ENCODE measurements around the gene FASTK.
"Not testable (repeated sequence)": the region's sequence is repeated elsewhere in the genome, so short reads cannot be mapped to it uniquely, and the experiment has no call there.

FASTK gene

DNA sequence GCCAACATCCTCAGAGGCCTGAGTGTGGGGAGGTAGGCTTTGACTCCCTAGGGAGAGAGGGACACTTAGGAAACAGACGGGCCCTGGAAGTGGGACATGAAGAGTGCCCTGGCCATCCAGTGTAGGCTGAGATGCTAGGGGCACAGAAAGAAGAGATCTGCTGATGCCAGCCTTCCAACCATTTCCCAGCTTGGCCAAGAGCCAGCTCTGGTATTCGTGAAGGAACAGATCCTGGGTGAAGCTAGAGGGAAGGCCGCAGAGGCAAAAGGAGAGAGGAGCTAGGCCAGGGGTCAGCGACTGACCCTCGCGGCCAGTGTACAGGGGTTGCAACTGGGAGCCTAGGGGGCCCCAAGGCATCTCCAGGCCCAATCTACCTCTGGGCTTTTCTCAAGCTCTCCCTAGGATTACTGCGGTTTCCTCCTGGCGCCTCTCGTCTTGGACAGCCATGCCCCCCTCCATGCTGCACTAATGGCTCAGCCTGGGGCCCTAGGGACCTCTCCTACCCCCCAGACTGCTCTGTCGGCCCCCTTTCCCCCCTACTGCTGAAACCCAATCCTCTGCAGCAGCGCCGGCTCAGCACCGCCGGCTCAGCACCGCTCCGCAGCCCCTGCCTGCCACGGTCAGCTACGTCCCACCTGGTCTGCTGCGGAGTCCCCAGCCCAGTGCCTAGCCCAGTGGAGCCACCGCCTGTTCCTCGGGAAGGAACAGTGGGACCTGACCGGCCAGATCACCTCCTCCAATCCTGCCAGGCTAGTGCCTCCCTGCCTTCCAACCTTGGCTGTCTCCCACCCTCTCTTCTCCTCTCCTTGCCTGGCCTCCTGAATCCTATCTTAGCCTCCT lies 32.4 kb downstream of the FASTK start, which contains the start of gene ASIC3:
Gene ASIC3, plus strand, starts transcription at position 556 of the 840 bp plus-strand sequence. CDS start 355 bp downstream, outside the sequence.
- Mint-ChIP-seq H3K9me3 (no peaks in the 10 kb centered on the region), H3K27ac (peak within 1 kb of the TSS in 2 of 3 experiments; percentile 8 to 32), H3K36me3 (ENCODE audit: low read depth) (no peaks in the 10 kb centered on the region), H3K27me3 (ENCODE audit: low read depth) (peaks cover 16% of the 10 kb centered on the region), H3K4me1 (peaks cover 10% of the 10 kb centered on the region), H3K4me3 (no peak within 1 kb of the TSS)
- TF ChIP-seq, protein P1, sequence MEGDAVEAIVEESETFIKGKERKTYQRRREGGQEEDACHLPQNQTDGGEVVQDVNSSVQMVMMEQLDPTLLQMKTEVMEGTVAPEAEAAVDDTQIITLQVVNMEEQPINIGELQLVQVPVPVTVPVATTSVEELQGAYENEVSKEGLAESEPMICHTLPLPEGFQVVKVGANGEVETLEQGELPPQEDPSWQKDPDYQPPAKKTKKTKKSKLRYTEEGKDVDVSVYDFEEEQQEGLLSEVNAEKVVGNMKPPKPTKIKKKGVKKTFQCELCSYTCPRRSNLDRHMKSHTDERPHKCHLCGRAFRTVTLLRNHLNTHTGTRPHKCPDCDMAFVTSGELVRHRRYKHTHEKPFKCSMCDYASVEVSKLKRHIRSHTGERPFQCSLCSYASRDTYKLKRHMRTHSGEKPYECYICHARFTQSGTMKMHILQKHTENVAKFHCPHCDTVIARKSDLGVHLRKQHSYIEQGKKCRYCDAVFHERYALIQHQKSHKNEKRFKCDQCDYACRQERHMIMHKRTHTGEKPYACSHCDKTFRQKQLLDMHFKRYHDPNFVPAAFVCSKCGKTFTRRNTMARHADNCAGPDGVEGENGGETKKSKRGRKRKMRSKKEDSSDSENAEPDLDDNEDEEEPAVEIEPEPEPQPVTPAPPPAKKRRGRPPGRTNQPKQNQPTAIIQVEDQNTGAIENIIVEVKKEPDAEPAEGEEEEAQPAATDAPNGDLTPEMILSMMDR (IDR thresholded peaks at IDR 0.05; ENCODE audit: unreplicated experiment in 3 of 3): no peak

DNA sequence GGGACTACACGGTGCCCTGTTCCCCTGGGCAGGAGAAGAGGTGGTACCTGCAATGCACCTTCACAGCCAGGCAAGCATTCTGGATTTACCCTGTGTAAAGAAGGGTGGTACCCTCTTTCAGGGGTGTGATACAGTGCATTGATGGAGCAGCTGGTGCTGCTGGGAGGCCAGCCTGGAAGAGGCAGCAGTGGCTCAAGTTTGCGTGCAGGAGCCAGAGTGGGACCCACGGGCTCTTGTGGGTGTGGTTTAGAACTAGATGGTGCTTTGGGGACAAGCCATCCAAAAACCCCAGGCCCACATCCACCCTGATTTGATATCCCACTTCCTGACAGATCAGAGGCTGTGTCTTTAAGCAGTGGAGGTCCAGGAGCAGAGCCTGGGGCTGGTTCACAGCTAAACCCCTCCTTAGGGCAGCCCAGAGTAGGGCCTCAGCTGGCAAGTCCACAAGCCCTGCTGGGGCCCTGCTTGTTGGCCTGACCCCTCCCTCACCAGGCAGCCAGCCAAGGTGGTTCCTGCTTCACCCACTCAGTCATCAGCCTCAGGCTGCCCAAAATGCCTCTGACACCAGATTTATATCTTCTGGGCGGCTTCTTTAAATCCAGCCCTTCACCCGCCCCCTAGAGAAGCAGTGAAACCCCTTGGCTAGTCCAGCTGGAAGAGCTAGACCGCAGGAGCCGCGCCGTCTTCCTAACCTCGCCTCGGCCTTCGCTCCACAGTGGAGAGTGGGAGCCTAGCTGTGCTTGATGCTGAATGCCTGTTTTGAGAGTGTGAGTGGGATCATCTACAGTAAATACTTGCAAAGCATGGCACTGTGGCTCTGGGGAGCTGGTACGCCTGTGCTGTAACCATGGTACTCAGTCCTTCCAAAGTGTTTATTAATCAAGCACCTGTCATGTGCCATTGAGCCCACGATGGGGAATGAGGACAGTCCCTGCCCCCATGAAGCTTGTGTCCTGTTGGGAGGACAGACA lies 33.7 kb downstream of the FASTK start:
- TF ChIP-seq, protein P1 (IDR thresholded peaks at IDR 0.05; ENCODE audit: unreplicated experiment in 3 of 3): no peak

DNA sequence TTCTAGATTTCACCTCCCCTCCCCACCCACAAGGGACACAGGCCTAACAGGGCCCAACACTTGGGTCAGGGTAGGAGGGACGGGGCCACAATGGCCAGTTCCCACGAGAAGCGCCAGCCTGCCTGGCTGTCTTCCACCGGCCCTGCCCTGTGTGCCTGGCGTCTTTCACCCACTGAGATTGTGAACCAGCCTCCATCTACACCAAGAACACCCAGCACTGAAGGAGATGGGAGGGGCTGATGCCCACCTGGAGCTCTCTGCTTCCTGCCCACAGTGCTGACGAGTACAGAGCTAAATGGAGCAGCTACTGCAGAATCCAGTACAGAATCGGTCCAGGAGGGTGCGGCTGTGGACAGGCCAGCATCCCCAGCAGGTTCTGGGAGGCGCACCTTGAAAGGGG lies 34.6 kb downstream of the FASTK start:
- Mint-ChIP-seq H3K4me3 (no peak overlapping the region), H3K36me3 (ENCODE audit: low read depth) (no peaks in the 10 kb centered on the region), H3K27me3 (ENCODE audit: low read depth) (peaks cover 16% of the 10 kb centered on the region), H3K9me3 (no peaks in the 10 kb centered on the region), H3K4me1 (peaks cover 13% of the 10 kb centered on the region), H3K27ac (no peak overlapping the region)
- TF ChIP-seq, protein P1 (IDR thresholded peaks at IDR 0.05; ENCODE audit: unreplicated experiment in 3 of 3): no peak

More for the DNA sequence above, 33.7 kb downstream of the FASTK start:
- no peaks in the 10 kb centered on the region for H3K36me3 Mint-ChIP-seq (ENCODE audit: low read depth)
- H3K4me1 Mint-ChIP-seq: peaks cover 10% of the 10 kb centered on the region
- H3K9me3 Mint-ChIP-seq: no peaks in the 10 kb centered on the region
- peaks cover 16% of the 10 kb centered on the region for H3K27me3 Mint-ChIP-seq (ENCODE audit: low read depth)
- H3K27ac Mint-ChIP-seq: peak overlapping the region in 2 of 3 experiments; percentile 8 to 32
- H3K4me3 Mint-ChIP-seq: no peak overlapping the region

DNA sequence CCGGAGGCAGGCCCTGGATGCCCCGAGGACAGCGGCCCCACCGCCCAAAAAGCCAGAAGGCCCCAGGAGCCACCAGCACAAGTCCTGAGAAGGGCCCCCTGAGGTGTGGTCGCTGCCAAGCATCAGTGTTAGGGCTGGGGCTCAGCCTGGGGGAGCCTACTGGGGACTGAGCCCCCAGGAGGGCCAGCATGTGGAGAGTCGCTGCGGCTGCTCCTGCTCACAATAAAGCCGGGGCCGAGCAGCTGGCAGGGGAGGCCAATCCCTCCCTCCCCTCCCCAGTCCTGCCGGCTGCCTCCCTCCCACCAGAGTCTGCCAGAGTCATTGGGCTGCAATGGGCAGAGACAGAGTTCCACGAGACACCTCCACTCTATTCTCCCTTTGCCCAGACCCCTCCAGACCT lies 35.3 kb downstream of the FASTK start:
- H3K4me1 Mint-ChIP-seq: peaks cover 13% of the 10 kb centered on the region
- TF ChIP-seq, protein P1 (IDR thresholded peaks at IDR 0.05; ENCODE audit: unreplicated experiment in 3 of 3): no peak
- H3K4me3 Mint-ChIP-seq: no peak overlapping the region
- no peaks in the 10 kb centered on the region for H3K36me3 Mint-ChIP-seq (ENCODE audit: low read depth)
- H3K9me3 Mint-ChIP-seq: no peaks in the 10 kb centered on the region
- H3K27me3 Mint-ChIP-seq (ENCODE audit: low read depth): peaks cover 12% of the 10 kb centered on the region
- H3K27ac Mint-ChIP-seq: no peak overlapping the region

DNA sequence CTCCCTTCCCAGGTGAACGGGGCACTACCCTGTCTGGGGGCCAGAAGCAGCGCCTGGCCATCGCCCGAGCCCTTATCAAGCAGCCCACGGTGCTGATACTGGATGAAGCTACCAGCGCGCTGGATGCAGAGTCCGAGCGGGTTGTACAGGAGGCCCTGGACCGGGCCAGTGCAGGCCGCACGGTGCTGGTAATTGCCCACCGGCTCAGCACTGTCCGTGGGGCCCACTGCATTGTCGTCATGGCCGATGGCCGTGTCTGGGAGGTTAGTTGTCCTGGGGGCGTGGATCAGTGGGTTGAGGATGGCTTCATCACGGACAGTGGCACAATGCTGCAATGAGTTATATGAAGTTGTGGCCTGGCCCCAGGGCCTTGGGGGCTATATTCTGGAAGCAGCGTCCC lies 36.6 kb downstream of the FASTK start:
- Mint-ChIP-seq H3K4me3 (no peak overlapping the region), H3K27ac (no peak overlapping the region), H3K27me3 (ENCODE audit: low read depth) (peaks cover 3% of the 10 kb centered on the region), H3K9me3 (no peaks in the 10 kb centered on the region), H3K36me3 (ENCODE audit: low read depth) (no peaks in the 10 kb centered on the region), H3K4me1 (peaks cover 25% of the 10 kb centered on the region)
- TF ChIP-seq, protein P1 (IDR thresholded peaks at IDR 0.05; ENCODE audit: unreplicated experiment in 3 of 3): no peak

DNA sequence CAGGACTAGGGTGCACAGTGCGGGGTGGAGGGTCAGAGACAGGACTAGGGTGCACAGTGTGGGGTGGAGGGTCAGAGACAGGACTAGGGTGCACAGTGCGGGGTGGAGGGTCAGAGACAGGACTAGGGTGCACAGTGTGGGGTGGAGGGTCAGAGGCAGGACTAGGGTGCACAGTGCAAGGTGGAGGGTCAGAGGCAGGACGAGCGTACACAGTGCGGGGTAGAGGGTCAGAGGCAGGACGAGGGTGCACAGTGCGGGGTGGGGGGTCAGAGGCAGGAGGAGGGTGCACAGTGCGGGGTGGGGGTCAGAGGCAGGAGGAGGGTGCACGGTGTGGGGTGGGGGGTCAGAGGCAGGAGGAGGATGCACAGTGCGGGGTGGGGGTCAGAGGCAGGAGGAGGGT lies 37.2 kb downstream of the FASTK start:
- H3K9me3 Mint-ChIP-seq; H3K27ac Mint-ChIP-seq; H3K27me3 Mint-ChIP-seq (ENCODE audit: low read depth); H3K36me3 Mint-ChIP-seq (ENCODE audit: low read depth); H3K4me3 Mint-ChIP-seq: not testable (repeated sequence)
- peaks cover 29% of the 10 kb centered on the region for H3K4me1 Mint-ChIP-seq

Data from nephron (organoid).